ENCODE results near the gene ASB16.
"Not testable (repeated sequence)": the region's sequence is repeated elsewhere in the genome, so short reads cannot be mapped to it uniquely, and the experiment has no call there.

The ASB16 gene

GRCh38 chr17:44149066-44149465 lies 21.4 kb upstream of the ASB16 start:
- not testable (repeated sequence) for H3K9me3 ChIP-seq (ENCODE audit: control insufficient read depth, low read length); H3K27ac ChIP-seq (ENCODE audit: insufficient read depth, low read depth, low read length, poor library complexity, severe bottlenecking); H3K4me1 ChIP-seq (ENCODE audit: control insufficient read depth, insufficient read depth, low read length); H3K4me3 ChIP-seq (ENCODE audit: insufficient read depth, low read depth, low read length); H3K27me3 ChIP-seq (ENCODE audit: control insufficient read depth, insufficient read depth, low read length, poor library complexity, severe bottlenecking)
- 90 to 93% methylated on average over 3 of the region's 3 CpGs for WGBS, 2 experiments
- H3K36me3 ChIP-seq (ENCODE audit: control insufficient read depth, insufficient read depth, low read length): peaks cover 15% of the 10 kb centered on the region

DNA sequence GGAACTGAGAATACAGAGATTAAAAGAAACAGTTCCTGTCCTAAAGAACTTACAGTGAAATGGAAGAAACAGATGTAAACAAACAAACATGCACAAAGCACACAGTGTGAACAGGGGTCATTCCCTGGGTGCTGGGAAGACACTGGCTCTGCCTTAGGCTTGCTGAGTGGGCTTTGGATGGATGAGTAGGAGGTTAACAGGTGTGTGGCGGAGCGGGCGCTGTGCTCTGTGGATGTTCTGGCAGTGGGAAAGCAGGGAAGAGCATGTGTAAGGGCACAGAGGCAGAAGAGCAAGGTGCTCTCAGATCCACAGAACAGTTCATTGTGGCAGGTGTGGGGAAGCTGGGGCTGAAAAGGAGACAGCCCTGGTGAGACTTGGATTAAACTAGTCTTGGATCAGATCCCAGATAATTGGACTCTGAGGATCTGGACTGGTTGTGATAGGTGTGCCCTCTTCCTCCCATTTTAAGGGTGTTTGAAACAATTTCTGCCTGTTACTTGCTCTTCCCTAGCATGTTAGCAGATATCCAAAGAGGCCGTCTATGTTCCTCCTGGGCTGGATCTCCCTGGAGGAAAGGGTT lies 20.7 kb upstream of the ASB16 start:
- Histone ChIP-seq H3K4me1 (ENCODE audit: control insufficient read depth, insufficient read depth, low read length) (no peaks in the 10 kb centered on the region), H3K27me3 (ENCODE audit: control insufficient read depth, insufficient read depth, low read length, poor library complexity, severe bottlenecking) (no peaks in the 10 kb centered on the region), H3K36me3 (ENCODE audit: control insufficient read depth, insufficient read depth, low read length) (peaks cover 15% of the 10 kb centered on the region), H3K4me3 (ENCODE audit: insufficient read depth, low read depth, low read length) (no peak overlapping the region), H3K9me3 (ENCODE audit: control insufficient read depth, low read length) (no peaks in the 10 kb centered on the region), H3K27ac (ENCODE audit: insufficient read depth, low read depth, low read length, poor library complexity, severe bottlenecking) (no peak overlapping the region)
- WGBS, 2 experiments: 94 to 99% methylated on average over 4 of the region's 4 CpGs

- Histone ChIP-seq H3K4me1 (ENCODE audit: control insufficient read depth, insufficient read depth, low read length) (no peaks in the 10 kb centered on the region), H3K9me3 (ENCODE audit: control insufficient read depth, low read length) (no peaks in the 10 kb centered on the region), H3K4me3 (ENCODE audit: insufficient read depth, low read depth, low read length) (no peak overlapping the region), H3K36me3 (ENCODE audit: control insufficient read depth, insufficient read depth, low read length) (peaks cover 19% of the 10 kb centered on the region), H3K27ac (ENCODE audit: insufficient read depth, low read depth, low read length, poor library complexity, severe bottlenecking) (no peak overlapping the region), H3K27me3 (ENCODE audit: control insufficient read depth, insufficient read depth, low read length, poor library complexity, severe bottlenecking) (no peaks in the 10 kb centered on the region)
- WGBS, 2 experiments: 93 to 94% methylated on average over 4 of the region's 4 CpGs
Measured at GRCh38 chr17:44152875-44153274, 17.6 kb upstream of the ASB16 start.

DNA sequence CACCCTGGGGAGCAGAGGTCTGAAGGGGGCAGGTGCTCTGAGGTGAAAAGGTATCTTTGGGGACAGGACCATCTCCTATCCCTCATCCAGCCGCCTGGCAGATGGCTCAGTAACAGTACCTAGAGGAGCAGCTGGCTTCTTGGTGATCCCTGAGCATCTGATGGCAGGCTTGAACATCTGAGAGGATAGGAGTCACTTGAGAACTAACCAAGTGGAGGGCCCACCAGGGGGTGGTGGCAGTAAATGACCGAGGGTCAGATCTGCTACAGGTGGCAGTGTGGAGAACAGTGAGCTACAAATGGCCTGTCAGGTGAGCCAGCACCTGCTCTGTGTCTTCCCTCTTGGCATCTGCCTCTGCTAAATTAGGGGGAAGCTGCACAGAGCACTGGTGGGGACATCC lies 15.0 kb upstream of the ASB16 start:
- no peaks in the 10 kb centered on the region for H3K27me3 ChIP-seq (ENCODE audit: control insufficient read depth, insufficient read depth, low read length, poor library complexity, severe bottlenecking)
- H3K4me1 ChIP-seq (ENCODE audit: control insufficient read depth, insufficient read depth, low read length): no peaks in the 10 kb centered on the region
- H3K36me3 ChIP-seq (ENCODE audit: control insufficient read depth, insufficient read depth, low read length): peaks cover 20% of the 10 kb centered on the region
- H3K27ac ChIP-seq (ENCODE audit: insufficient read depth, low read depth, low read length, poor library complexity, severe bottlenecking): no peak overlapping the region
- no peaks in the 10 kb centered on the region for H3K9me3 ChIP-seq (ENCODE audit: control insufficient read depth, low read length)
- WGBS, 2 experiments: 86 to 92% methylated on average over 2 of the region's 2 CpGs
- H3K4me3 ChIP-seq (ENCODE audit: insufficient read depth, low read depth, low read length): no peak overlapping the region

GRCh38 chr17:44159519-44160210 lies 10.8 kb upstream of the ASB16 start:
- Histone ChIP-seq H3K9me3 (ENCODE audit: control insufficient read depth, low read length) (no peaks in the 10 kb centered on the region), H3K36me3 (ENCODE audit: control insufficient read depth, insufficient read depth, low read length) (peaks cover 24% of the 10 kb centered on the region), H3K27me3 (ENCODE audit: control insufficient read depth, insufficient read depth, low read length, poor library complexity, severe bottlenecking) (no peaks in the 10 kb centered on the region), H3K4me3 (ENCODE audit: insufficient read depth, low read depth, low read length) (no peak overlapping the region), H3K4me1 (ENCODE audit: control insufficient read depth, insufficient read depth, low read length) (no peaks in the 10 kb centered on the region), H3K27ac (ENCODE audit: insufficient read depth, low read depth, low read length, poor library complexity, severe bottlenecking) (no peak overlapping the region)
- WGBS, 2 experiments: 94 to 96% methylated on average over 15 of the region's 15 CpGs

DNA sequence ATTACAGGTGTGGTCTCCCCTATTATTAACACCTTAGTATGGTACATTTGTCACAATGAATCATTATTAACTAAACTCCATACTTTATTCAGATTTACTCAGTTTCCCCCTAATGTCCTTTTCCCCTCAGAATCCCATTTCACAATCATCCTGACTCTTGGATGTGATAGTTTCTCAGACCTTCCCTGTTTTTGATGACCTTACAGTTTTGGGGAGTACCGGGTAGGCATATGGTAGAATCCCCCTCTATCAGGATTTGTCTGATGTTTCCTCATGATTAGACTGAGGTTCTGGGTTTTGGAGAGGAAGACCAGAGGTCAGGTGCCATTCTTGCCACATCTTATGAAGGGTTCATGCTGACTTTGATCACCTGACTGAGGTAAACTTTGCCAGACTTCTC lies 6.0 kb upstream of the ASB16 start:
- Histone ChIP-seq H3K4me3 (ENCODE audit: insufficient read depth, low read depth, low read length) (no peak overlapping the region), H3K27ac (ENCODE audit: insufficient read depth, low read depth, low read length, poor library complexity, severe bottlenecking) (no peak overlapping the region), H3K27me3 (ENCODE audit: control insufficient read depth, insufficient read depth, low read length, poor library complexity, severe bottlenecking) (no peaks in the 10 kb centered on the region), H3K4me1 (ENCODE audit: control insufficient read depth, insufficient read depth, low read length) (peaks cover 4% of the 10 kb centered on the region), H3K36me3 (ENCODE audit: control insufficient read depth, insufficient read depth, low read length) (peaks cover 9% of the 10 kb centered on the region), H3K9me3 (ENCODE audit: control insufficient read depth, low read length) (no peaks in the 10 kb centered on the region)
- 94 to 100% methylated on average over 1 of the region's 1 CpG for WGBS, 2 experiments

DNA sequence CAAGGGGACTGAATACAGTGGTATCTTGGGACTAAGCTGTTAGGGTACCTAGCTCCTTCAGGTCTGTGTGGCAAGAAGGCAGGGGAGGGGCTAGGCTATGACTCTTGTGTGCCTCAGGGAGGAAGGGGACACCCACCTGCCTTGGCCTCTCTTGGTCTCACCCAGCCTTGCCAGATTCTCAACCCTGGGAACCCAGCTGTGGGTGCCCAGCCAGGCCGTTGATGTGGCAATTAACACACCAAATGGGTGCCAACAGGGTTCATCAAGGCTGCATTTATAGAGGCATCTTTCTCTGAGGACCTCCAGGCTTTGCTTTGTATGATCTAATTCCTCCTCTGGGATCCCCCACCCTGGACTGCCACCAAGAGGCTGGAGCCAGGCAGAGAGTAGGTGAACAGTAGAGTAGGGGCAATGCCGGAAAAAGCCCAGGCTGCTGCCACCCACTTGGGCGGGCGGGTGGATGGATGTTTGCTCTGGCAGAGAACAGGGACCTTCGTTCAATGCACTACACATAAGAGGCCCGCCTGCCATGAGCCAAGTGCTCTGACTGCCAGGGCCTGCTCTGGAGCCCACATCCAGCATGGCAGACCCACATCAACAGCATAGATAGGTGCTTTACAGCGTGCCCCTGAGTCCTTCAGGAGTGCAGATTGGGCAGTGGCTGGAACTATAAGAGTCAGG lies 3.2 kb upstream of the ASB16 start:
- 92 to 93% methylated on average over 7 of the region's 7 CpGs for WGBS, 2 experiments
- no peaks in the 10 kb centered on the region for H3K27me3 ChIP-seq (ENCODE audit: control insufficient read depth, insufficient read depth, low read length, poor library complexity, severe bottlenecking)
- H3K4me3 ChIP-seq (ENCODE audit: insufficient read depth, low read depth, low read length): no peak overlapping the region

GRCh38 chr17:44170135-44170498 lies 387 bp upstream of the ASB16 start:
- no peaks in the 10 kb centered on the region for H3K27me3 ChIP-seq (ENCODE audit: control insufficient read depth, insufficient read depth, low read length, poor library complexity, severe bottlenecking)
- H3K36me3 ChIP-seq (ENCODE audit: control insufficient read depth, insufficient read depth, low read length): no peaks in the 10 kb centered on the region
- H3K4me1 ChIP-seq (ENCODE audit: control insufficient read depth, insufficient read depth, low read length): peaks cover 15% of the 10 kb centered on the region
- WGBS, 2 experiments: 81 to 85% methylated on average over 5 of the region's 5 CpGs
- H3K4me3 ChIP-seq (ENCODE audit: insufficient read depth, low read depth, low read length): no peak overlapping the region
- H3K9me3 ChIP-seq (ENCODE audit: control insufficient read depth, low read length): no peaks in the 10 kb centered on the region
- no peak overlapping the region for H3K27ac ChIP-seq (ENCODE audit: insufficient read depth, low read depth, low read length, poor library complexity, severe bottlenecking)

More for the DNA sequence above, 3.2 kb upstream of the ASB16 start:
- H3K9me3 ChIP-seq (ENCODE audit: control insufficient read depth, low read length): no peaks in the 10 kb centered on the region
- H3K36me3 ChIP-seq (ENCODE audit: control insufficient read depth, insufficient read depth, low read length): peaks cover under 1% of the 10 kb centered on the region
- no peak overlapping the region for H3K27ac ChIP-seq (ENCODE audit: insufficient read depth, low read depth, low read length, poor library complexity, severe bottlenecking)
- H3K4me1 ChIP-seq (ENCODE audit: control insufficient read depth, insufficient read depth, low read length): peaks cover 15% of the 10 kb centered on the region

GRCh38 chr17:44171931-44172455 lies 1.5 kb downstream of the ASB16 start:
- H3K36me3 ChIP-seq (ENCODE audit: control insufficient read depth, insufficient read depth, low read length): peaks cover 3% of the 10 kb centered on the region
- WGBS, 2 experiments: 90% methylated on average over 17 of the region's 17 CpGs
- H3K27me3 ChIP-seq (ENCODE audit: control insufficient read depth, insufficient read depth, low read length, poor library complexity, severe bottlenecking): no peaks in the 10 kb centered on the region
- peak overlapping the region; percentile 13 for H3K27ac ChIP-seq (ENCODE audit: insufficient read depth, low read depth, low read length, poor library complexity, severe bottlenecking)
- peaks cover 15% of the 10 kb centered on the region for H3K4me1 ChIP-seq (ENCODE audit: control insufficient read depth, insufficient read depth, low read length)
- H3K4me3 ChIP-seq (ENCODE audit: insufficient read depth, low read depth, low read length): no peak overlapping the region
- H3K9me3 ChIP-seq (ENCODE audit: control insufficient read depth, low read length): no peaks in the 10 kb centered on the region

GRCh38 chr17:44174427-44174826 lies 3.9 kb downstream of the ASB16 start:
- Histone ChIP-seq H3K4me1 (ENCODE audit: control insufficient read depth, insufficient read depth, low read length) (peaks cover 12% of the 10 kb centered on the region), H3K27me3 (ENCODE audit: control insufficient read depth, insufficient read depth, low read length, poor library complexity, severe bottlenecking) (no peaks in the 10 kb centered on the region), H3K36me3 (ENCODE audit: control insufficient read depth, insufficient read depth, low read length) (peaks cover 3% of the 10 kb centered on the region), H3K4me3 (ENCODE audit: insufficient read depth, low read depth, low read length) (no peak overlapping the region), H3K9me3 (ENCODE audit: control insufficient read depth, low read length) (no peaks in the 10 kb centered on the region), H3K27ac (ENCODE audit: insufficient read depth, low read depth, low read length, poor library complexity, severe bottlenecking) (no peak overlapping the region)
- 95 to 98% methylated on average over 2 of the region's 2 CpGs for WGBS, 2 experiments
